Transverse colon (tissue), 3 donors: ENCODE results near the gene GCNT1.

ENCODE experiments used
- POLR2A ChIP-seq: fragments of 450-650 bp; IDR thresholded peaks from one replicate; pipeline ENCODE4 v1.6.1; 2016; ENCODE audit warnings: antibody characterized with exemption, mild to moderate bottlenecking, moderate library complexity
- TF ChIP-seq, protein P1 (sequence below), 5 experiments: fragments of 200-600 bp in 3 of 5; fragments of 450-650 bp in 2 of 5; sonication (generic) in 3 of 5; IDR thresholded peaks; 1 replicate in 2 of 5; 2 replicates in 3 of 5; pipeline ENCODE4 v1.5.1; 2016 to 2017; ENCODE audit warnings: antibody characterized with exemption in 5 of 5, inconsistent platforms in 3 of 5, mild to moderate bottlenecking in 2 of 5, moderate library complexity in 1 of 5

- no peak for TF ChIP-seq POLR2A
- TF ChIP-seq, protein P1, sequence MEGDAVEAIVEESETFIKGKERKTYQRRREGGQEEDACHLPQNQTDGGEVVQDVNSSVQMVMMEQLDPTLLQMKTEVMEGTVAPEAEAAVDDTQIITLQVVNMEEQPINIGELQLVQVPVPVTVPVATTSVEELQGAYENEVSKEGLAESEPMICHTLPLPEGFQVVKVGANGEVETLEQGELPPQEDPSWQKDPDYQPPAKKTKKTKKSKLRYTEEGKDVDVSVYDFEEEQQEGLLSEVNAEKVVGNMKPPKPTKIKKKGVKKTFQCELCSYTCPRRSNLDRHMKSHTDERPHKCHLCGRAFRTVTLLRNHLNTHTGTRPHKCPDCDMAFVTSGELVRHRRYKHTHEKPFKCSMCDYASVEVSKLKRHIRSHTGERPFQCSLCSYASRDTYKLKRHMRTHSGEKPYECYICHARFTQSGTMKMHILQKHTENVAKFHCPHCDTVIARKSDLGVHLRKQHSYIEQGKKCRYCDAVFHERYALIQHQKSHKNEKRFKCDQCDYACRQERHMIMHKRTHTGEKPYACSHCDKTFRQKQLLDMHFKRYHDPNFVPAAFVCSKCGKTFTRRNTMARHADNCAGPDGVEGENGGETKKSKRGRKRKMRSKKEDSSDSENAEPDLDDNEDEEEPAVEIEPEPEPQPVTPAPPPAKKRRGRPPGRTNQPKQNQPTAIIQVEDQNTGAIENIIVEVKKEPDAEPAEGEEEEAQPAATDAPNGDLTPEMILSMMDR (IDR thresholded peaks at IDR 0.05) = no peak
These were observed 5.2 kb upstream of the GCNT1 start for GRCh38 chr9:76453785-76454184.
